HG03066 (cell line): ENCODE results near the gene GSTT4.
"Not testable (repeated sequence)": the region's sequence is repeated elsewhere in the genome, so short reads cannot be mapped to it uniquely, and the experiment has no call there.

ENCODE experiments used
- ATAC-seq: cut with Tn5 transposase; IDR thresholded peaks from one replicate; pipeline ENCODE4 v1.9.1; 2021; ENCODE audit warnings: low read depth; ENCODE audit not compliant: unreplicated experiment

The GSTT4 gene

GRCh38 chr22:23993080-23993479 lies 12.2 kb downstream of the GSTT4 start:
- ATAC-seq = not testable (repeated sequence)

- not testable (repeated sequence) for ATAC-seq
These were observed 15.5 kb downstream of the GSTT4 start for GRCh38 chr22:23989583-23990244.

- ATAC-seq = not testable (repeated sequence)
These were observed 18.6 kb downstream of the GSTT4 start for GRCh38 chr22:23986538-23987178.

- not testable (repeated sequence) for ATAC-seq
These were observed 19.2 kb downstream of the GSTT4 start for GRCh38 chr22:23986089-23986488.

GRCh38 chr22:23984430-23984829 lies 20.8 kb downstream of the GSTT4 start:
- no peak for ATAC-seq

GRCh38 chr22:23980567-23980966 lies 24.7 kb downstream of the GSTT4 start:
- not testable (repeated sequence) for ATAC-seq

GRCh38 chr22:23979557-23980240 lies 25.6 kb downstream of the GSTT4 start, which contains the start of gene GSTT2:
GSTT2 (plus strand) TSS chr22:23980134.
- not testable (repeated sequence) for ATAC-seq

- ATAC-seq = not testable (repeated sequence)
These were observed 27.9 kb downstream of the GSTT4 start for GRCh38 chr22:23977304-23977703.

GRCh38 chr22:23974836-23975352 lies 30.4 kb downstream of the GSTT4 start:
- ATAC-seq = not testable (repeated sequence)

- peak; percentile 89 for ATAC-seq
These were observed 30.9 kb downstream of the GSTT4 start, which contains the start of gene DDT for GRCh38 chr22:23974345-23974744. DDT (minus strand) TSS chr22:23974441; CDS start chr22:23974414, 27 bp downstream.

GRCh38 chr22:23971927-23972326 lies 33.3 kb downstream of the GSTT4 start:
- ATAC-seq = not testable (repeated sequence)

GRCh38 chr22:23970816-23971486 lies 34.3 kb downstream of the GSTT4 start:
- no peak for ATAC-seq

- no peak for ATAC-seq
These were observed 35.0 kb downstream of the GSTT4 start for GRCh38 chr22:23970201-23970641.

- no peak for ATAC-seq
These were observed 36.2 kb downstream of the GSTT4 start for GRCh38 chr22:23969071-23969470.

- ATAC-seq = peak; percentile 88
These were observed 38.7 kb downstream of the GSTT4 start, which contains the start of gene DDTL for GRCh38 chr22:23966568-23966967. DDTL (plus strand) TSS chr22:23966888; CDS start chr22:23966915, 27 bp downstream.

GRCh38 chr22:23966094-23966493 lies 39.2 kb downstream of the GSTT4 start:
- not testable (repeated sequence) for ATAC-seq

GRCh38 chr22:23961084-23961771 lies 44.0 kb downstream of the GSTT4 start, which contains the start of gene GSTT2B:
GSTT2B (minus strand) TSS chr22:23961195; CDS start chr22:23961131, 64 bp downstream.
- not testable (repeated sequence) for ATAC-seq

- ATAC-seq = not testable (repeated sequence)
These were observed 48.9 kb downstream of the GSTT4 start for GRCh38 chr22:23956301-23956900.

- not testable (repeated sequence) for ATAC-seq
These were observed 49.4 kb downstream of the GSTT4 start for GRCh38 chr22:23955886-23956285.
